H54 (cell line): ENCODE data around the gene NEK6.

ENCODE experiments used
- DNase-seq: peaks from one replicate; pipeline ENCODE4 v3.0.0; 2011; ENCODE audit warnings: low spot score, mixed read lengths; ENCODE audit not compliant: insufficient read length
- FAIRE-seq: peaks from 3 replicates; lab custom pipeline; 2011; peaks lifted over from hg19 to GRCh38; lab: Jason Lieb, UNC
- POLR2A ChIP-seq: IDR thresholded peaks from 2 replicates; pipeline ENCODE4 v1.6.1; 2011; ENCODE audit warnings: low read depth, mild to moderate bottlenecking, low read length

The NEK6 gene

GRCh38 chr9:124342402-124342775 is 84.6 kb downstream of the NEK6 start:
- no peak for DNase-seq
- no peak for TF ChIP-seq POLR2A
- FAIRE-seq, result no peak

- 0 out of 2 replicates have a peak, but pooled peaks have one; percentile 24 for TF ChIP-seq POLR2A
- DNase-seq, result peak; percentile 100
- FAIRE-seq, result peak; percentile 86
These were observed 85.2 kb downstream of the NEK6 start for GRCh38 chr9:124342776-124343485.

GRCh38 chr9:124343533-124344290 is 86.0 kb downstream of the NEK6 start:
- DNase-seq, result no peak
- FAIRE-seq, result no peak

GRCh38 chr9:124344291-124345050 is 86.7 kb downstream of the NEK6 start:
- TF ChIP-seq POLR2A, result no peak
- DNase-seq (no peak), FAIRE-seq (no peak)

More at GRCh38 chr9:124343533-124344290, 86.0 kb downstream of the NEK6 start:
- no peak for TF ChIP-seq POLR2A

GRCh38 chr9:124345063-124345462 is 87.3 kb downstream of the NEK6 start:
- TF ChIP-seq POLR2A, result no peak
- no peak for FAIRE-seq

GRCh38 chr9:124345751-124346281 is 88.1 kb downstream of the NEK6 start:
- no peak for TF ChIP-seq POLR2A
- no peak for FAIRE-seq
- DNase-seq, result no peak

More at GRCh38 chr9:124345063-124345462, 87.3 kb downstream of the NEK6 start:
- DNase-seq, result no peak

GRCh38 chr9:124346347-124347163 is 88.8 kb downstream of the NEK6 start:
- no peak for TF ChIP-seq POLR2A
- no peak for FAIRE-seq
- DNase-seq, result no peak

GRCh38 chr9:124347206-124347967 is 89.6 kb downstream of the NEK6 start:
- FAIRE-seq, result no peak
- no peak for DNase-seq
- no peak for TF ChIP-seq POLR2A

GRCh38 chr9:124347968-124348358 is 90.2 kb downstream of the NEK6 start:
- no peak for TF ChIP-seq POLR2A
- no peak for FAIRE-seq
- no peak for DNase-seq

GRCh38 chr9:124348363-124348762 is 90.6 kb downstream of the NEK6 start:
- no peak for TF ChIP-seq POLR2A
- DNase-seq (no peak), FAIRE-seq (no peak)

- FAIRE-seq (no peak), DNase-seq (no peak)
- TF ChIP-seq POLR2A, result no peak
These were observed 91.1 kb downstream of the NEK6 start for GRCh38 chr9:124348831-124349230.

GRCh38 chr9:124349267-124349666 is 91.5 kb downstream of the NEK6 start:
- FAIRE-seq (no peak), DNase-seq (no peak)

More at GRCh38 chr9:124349267-124349666, 91.5 kb downstream of the NEK6 start:
- TF ChIP-seq POLR2A, result no peak
